A673 (cell line): ENCODE data around the gene TBC1D2B.
"Not testable (repeated sequence)": the region's sequence is repeated elsewhere in the genome, so short reads cannot be mapped to it uniquely, and the experiment has no call there.

Experiments used
- EZH2 ChIP-seq: fragments of 200-600 bp; sonication (generic); IDR thresholded peaks from 2 replicates; pipeline ENCODE4 v1.6.1; 2017; ENCODE audit warnings: borderline replicate concordance, low read depth, mild to moderate bottlenecking, mixed read lengths, antibody characterized with exemption, low read length; ENCODE audit not compliant: poor library complexity, severe bottlenecking
- TF ChIP-seq, protein P1 (sequence below): fragments of 300-800, 200-600 bp; sonication (generic); conservative IDR thresholded peaks from 2 replicates; pipeline ENCODE4 v1.5.1; 2017; ENCODE audit warnings: low read depth, mild to moderate bottlenecking, antibody characterized with exemption, low read length, moderate library complexity, mixed read lengths

- TF ChIP-seq EZH2: not testable (repeated sequence)
- TF ChIP-seq, protein P1, sequence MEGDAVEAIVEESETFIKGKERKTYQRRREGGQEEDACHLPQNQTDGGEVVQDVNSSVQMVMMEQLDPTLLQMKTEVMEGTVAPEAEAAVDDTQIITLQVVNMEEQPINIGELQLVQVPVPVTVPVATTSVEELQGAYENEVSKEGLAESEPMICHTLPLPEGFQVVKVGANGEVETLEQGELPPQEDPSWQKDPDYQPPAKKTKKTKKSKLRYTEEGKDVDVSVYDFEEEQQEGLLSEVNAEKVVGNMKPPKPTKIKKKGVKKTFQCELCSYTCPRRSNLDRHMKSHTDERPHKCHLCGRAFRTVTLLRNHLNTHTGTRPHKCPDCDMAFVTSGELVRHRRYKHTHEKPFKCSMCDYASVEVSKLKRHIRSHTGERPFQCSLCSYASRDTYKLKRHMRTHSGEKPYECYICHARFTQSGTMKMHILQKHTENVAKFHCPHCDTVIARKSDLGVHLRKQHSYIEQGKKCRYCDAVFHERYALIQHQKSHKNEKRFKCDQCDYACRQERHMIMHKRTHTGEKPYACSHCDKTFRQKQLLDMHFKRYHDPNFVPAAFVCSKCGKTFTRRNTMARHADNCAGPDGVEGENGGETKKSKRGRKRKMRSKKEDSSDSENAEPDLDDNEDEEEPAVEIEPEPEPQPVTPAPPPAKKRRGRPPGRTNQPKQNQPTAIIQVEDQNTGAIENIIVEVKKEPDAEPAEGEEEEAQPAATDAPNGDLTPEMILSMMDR: not testable (repeated sequence)
These were observed 101.4 kb downstream of the TBC1D2B start for GRCh38 chr15:77976095-77976450.
